ENCODE results near the gene NFASC.

Gene NFASC

GRCh38 chr1:204943495-204943894, 72.8 kb downstream of the NFASC start:
- Histone ChIP-seq H3K27ac (ENCODE audit: extremely low read depth, low read depth, low read length) (no peak overlapping the region), H3K4me1 (ENCODE audit: control insufficient read depth, insufficient read depth, low read length) (no peaks in the 10 kb centered on the region), H3K9me3 (ENCODE audit: control insufficient read depth, insufficient read depth, low read depth, low read length) (no peaks in the 10 kb centered on the region), H3K4me3 (ENCODE audit: low read depth, low read length) (no peak overlapping the region), H3K36me3 (ENCODE audit: control insufficient read depth in 2 of 2, insufficient read depth in 1 of 2, low read length in 2 of 2) (no peaks in the 10 kb centered on the region)
- ChIA-PET POLR2A (no interaction called here), CTCF (interaction anchor here (0.6 to 7.2 kb wide), 8 partner anchors 8 to 483 kb away, joined by 3 to 179 read pairs (median 16); no protein-coding TSS in a partner anchor)
- TF ChIP-seq ZNF560 (tag by site-specific recombination; IDR thresholded peaks at IDR 0.05; ENCODE audit: borderline replicate concordance) (no peak), ZNF692 (tag by site-specific recombination; IDR thresholded peaks at IDR 0.05) (no peak), ZSCAN4 (tag by site-specific recombination; IDR thresholded peaks at IDR 0.05) (no peak), ZNF785 (tag by site-specific recombination; IDR thresholded peaks at IDR 0.05) (no peak), ZFHX2 (tag by site-specific recombination; conservative IDR thresholded peaks at IDR 0.05) (no peak), SP2 (tag by site-specific recombination; IDR thresholded peaks at IDR 0.05) (no peak), SP7 (tag by site-specific recombination; IDR thresholded peaks at IDR 0.05) (no peak), ZNF2 (tag by site-specific recombination; IDR thresholded peaks at IDR 0.05) (no peak), ZIC2 (tag by site-specific recombination; IDR thresholded peaks at IDR 0.05) (no peak), ZNF549 (tag by site-specific recombination; IDR thresholded peaks at IDR 0.05) (no peak), SP3 (tag by site-specific recombination; IDR thresholded peaks at IDR 0.05) (no peak), KLF9 (tag by site-specific recombination; IDR thresholded peaks at IDR 0.05; ENCODE audit: low read depth) (no peak), ZNF658 (tag by site-specific recombination; IDR thresholded peaks at IDR 0.05) (no peak), KLF1 (tag by site-specific recombination; IDR thresholded peaks at IDR 0.05) (no peak), ZSCAN18 (tag by site-specific recombination; IDR thresholded peaks at IDR 0.05) (no peak), AEBP2 (tag by site-specific recombination; IDR thresholded peaks at IDR 0.05; ENCODE audit: borderline replicate concordance) (no peak), ZNF645 (tag by site-specific recombination; IDR thresholded peaks at IDR 0.05) (no peak), ZBTB44 (tag by site-specific recombination; IDR thresholded peaks at IDR 0.05) (no peak)
